ENCODE measurements around the gene TLR5.
A peak's percentile ranks its signal among the peaks of the same experiment; 100 is the strongest.

The TLR5 gene

GRCh38 chr1:223110952-223111351 lies 32.1 kb downstream of the TLR5 start:
- DNase-seq (ENCODE audit: low read depth in 3 of 3), result no peak

- DNase-seq (ENCODE audit: low read depth in 3 of 3), result no peak
Measured at GRCh38 chr1:223109581-223110026, 33.4 kb downstream of the TLR5 start.

DNA sequence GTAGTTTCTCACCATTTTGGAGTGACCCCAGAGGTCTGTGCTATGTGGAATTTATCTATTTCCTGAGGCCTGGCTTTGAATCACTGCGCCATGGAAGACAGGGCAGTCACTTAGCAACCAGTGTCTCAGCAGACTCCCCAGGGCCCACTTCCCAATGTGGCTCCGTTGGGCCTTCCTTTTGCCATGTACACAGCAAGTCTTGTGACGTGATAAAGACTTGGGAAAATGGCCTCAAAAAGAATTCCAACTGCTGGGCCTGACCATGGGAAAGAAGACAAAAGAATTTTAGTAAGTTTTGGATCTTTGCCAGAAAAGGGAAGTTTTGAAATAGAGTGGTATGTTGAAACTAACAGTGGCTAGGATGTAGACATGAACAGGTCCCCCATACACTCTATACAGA lies 36.2 kb downstream of the TLR5 start:
- no peak for DNase-seq (ENCODE audit: low read depth in 3 of 3)

- no peak for DNase-seq (ENCODE audit: low read depth in 3 of 3)
Measured at GRCh38 chr1:223105568-223105967, 37.5 kb downstream of the TLR5 start.

DNA sequence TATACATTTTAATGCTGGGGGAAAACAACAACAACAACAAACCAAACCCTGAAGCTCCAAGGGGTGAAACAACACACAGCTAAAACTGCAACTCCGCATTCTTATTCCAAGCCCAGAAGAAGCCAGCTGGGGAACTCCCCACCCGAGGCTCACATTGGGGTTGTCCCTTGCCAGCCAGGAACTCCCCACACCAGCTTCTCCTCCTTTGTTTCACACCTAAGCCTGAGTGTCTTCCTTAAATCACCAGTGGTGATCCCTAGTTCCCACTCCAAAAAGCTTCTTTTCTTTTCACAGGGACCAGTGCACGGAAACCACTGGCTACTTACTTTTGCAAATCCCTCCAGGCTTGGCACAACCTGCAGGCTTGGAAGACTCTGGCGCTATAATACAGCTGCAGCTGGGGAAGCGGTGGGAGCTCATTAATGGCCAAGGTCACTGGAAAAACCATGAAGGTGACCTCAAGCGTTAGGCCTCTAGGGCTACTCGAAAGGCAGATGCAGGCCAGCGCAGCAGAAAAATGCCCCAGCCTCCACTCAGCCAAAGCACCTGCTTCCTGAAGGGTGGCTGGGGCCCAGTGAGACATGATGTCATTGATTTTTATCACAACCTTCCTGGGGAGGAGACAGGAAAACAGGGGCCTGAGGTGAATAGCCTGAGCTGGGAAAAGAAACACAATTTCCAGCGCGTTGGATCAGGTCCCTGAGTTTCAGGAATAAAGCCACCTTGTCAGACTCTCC lies 40.1 kb downstream of the TLR5 start:
- no peak for DNase-seq (ENCODE audit: low read depth in 3 of 3)

- DNase-seq (ENCODE audit: low read depth in 3 of 3), result no peak
Measured at GRCh38 chr1:223097713-223098112, 45.3 kb downstream of the TLR5 start.

DNA sequence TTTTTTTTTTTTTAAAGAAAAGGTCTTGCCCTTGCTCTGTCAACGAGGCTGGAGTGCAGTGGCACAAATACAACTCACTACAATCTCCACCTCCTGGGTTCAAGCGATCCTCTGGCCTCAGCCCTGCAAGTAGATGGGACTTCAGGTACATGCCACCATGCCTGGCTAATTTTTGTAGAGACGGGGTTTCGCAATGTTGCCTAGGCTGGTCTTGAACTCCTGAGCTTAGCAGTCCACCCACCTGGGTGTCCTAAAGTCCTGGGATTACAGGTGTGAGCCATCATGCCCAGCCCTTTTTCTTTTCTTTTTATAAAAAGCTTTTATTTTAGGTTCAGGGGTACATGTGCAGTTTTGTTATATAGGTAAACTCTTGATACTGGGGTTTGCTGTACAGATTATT lies 47.2 kb downstream of the TLR5 start:
- no peak for DNase-seq (ENCODE audit: low read depth in 3 of 3)

- no peak for DNase-seq (ENCODE audit: low read depth in 3 of 3)
Measured at GRCh38 chr1:223091896-223092295, 51.2 kb downstream of the TLR5 start.

DNA sequence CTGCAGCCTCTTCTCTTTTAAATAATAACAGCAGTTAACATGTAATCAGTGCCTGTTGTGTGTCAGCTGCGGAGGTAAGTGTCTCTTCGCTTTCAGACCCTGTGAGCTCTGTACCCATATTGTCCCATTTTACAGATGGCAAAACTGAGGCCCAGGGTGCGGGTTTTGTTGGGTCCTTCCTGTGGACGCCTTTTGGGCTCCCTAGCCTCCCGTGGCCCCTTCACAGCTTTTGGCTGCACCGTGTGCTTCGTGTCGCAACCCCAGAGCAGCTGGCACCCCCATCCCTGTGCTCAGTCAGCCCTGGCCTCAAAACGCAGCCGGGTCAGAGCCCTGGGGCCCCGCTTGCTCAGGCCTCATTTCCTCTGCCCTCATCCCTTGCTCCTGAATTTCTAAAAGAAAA lies 53.8 kb downstream of the TLR5 start:
- DNase-seq (ENCODE audit: low read depth in 3 of 3), result no peak

GRCh38 chr1:223088713-223089240 lies 54.3 kb downstream of the TLR5 start:
- DNase-seq (ENCODE audit: low read depth in 3 of 3), result no peak

DNA sequence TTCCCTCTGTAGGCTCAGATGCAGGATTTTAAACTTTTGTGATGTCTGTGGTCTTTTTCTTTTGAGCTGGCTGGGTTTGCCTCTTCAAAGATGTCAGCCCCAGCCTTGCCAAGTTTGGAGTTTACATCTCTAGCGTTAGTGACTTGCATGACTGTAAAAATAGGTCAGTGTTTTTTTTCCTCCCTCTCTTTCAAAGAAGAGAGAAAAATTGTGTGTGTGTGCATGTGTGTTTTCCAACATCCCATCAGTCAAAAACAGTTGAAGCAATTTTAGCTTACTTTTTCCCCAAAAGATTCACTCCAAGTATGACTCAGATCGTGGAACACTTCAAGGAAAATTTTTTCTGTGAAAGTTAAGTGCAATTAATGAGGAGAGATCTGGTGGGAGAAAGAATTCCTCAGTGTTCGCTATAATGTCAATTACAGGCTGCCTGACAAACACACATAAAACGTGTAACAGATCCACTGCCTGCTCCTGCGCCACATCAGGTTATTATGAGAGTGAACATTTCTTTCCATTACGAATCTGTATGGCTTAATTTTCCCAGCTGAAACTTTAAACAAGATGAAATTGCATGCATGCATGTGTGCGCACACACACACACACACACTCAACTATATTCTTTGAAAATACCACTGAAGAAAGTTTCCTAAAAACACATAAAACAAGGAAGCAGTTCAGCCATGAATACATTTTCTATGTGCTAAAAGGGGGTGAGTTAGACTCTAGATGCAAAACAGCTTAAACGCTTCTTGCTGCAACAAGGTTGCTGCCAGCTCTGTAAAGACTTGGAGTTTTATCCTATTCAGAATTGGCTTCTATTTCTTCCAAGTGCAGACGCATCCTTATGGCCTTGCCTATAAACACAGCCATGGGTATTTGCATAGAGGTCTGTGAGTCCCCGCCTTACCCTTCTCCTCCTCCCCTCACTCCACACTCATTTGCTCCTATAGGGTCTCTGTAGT lies 55.5 kb downstream of the TLR5 start:
- no peak for DNase-seq (ENCODE audit: low read depth in 3 of 3)

- no peak for DNase-seq (ENCODE audit: low read depth in 3 of 3)
Measured at GRCh38 chr1:223084464-223084866, 58.6 kb downstream of the TLR5 start.

DNA sequence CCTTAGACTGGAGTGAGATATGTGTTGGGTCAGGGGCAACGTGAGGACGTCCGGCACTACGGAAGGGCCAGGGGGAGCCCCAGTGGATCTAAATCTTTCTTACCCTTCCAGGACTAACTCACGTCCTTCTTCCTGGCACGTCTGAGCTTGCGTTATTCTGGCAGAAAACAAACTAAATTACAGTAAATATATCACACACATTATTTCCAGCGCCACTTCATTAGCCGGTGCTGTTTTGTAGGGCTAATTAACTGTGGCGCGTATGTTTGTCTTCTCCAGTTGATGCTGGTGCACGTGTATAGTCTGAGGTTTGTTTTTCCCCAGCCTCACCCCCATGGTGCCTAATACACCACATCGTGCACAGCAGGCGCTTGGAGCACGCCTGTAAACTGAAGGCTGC lies 59.2 kb downstream of the TLR5 start:
- no peak for DNase-seq (ENCODE audit: low read depth in 3 of 3)

DNA sequence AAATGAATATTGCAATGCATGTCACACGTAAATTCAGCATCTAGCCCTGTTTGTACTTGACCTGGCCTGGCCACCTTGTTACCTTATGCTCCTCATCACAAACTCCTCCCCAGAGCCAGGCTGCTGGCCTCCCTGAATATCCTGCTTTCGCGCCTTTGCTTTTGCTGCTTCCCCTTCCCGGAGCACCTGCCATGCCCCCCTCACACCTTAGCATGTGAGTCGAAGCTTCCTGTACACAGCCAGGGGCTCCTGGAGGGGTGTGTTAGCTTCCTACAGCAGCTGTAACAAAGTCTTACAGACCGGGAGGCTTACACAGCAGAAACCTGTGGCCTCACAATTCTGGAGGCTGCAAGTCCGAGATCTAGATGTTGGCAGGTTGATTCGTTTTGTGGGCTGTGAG lies 60.1 kb downstream of the TLR5 start:
- no peak for DNase-seq (ENCODE audit: low read depth in 3 of 3)

- DNase-seq (ENCODE audit: low read depth in 3 of 3), result peak; percentile 48 to 53 (median 49)
Measured at GRCh38 chr1:223081181-223081994, 61.7 kb downstream of the TLR5 start.

- DNase-seq (ENCODE audit: low read depth in 3 of 3), result no peak
Measured at GRCh38 chr1:223079498-223079897, 63.5 kb downstream of the TLR5 start.

DNA sequence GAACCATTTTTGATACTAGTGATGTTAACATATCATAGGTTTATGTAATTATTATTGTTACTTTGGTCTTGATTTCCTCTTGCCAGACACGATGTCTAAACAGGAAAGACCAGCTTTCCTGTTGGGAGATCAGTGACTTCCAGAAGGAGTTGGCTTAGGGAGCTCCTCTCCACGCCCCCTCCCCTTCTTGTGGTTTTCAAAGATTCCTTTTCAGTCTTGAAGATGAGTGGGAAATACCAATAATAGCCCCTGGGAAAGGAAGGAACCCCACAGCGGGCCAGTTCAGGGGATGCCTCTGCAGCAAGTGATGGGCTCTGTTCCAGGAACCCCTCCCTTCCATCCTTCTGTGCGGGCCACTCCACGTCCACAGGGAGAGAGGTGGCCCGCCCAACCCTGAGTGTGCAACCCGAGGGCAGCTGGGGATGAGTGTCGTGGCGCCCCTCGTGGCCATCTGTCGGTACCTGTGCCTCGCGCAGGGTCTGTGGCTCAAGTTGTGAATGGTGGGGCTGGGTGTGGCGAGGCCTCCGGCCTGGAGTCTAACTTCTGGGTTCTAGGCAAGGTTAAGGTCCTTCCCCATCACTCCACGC lies 65.7 kb downstream of the TLR5 start:
- no peak for DNase-seq (ENCODE audit: low read depth in 3 of 3)

DNA sequence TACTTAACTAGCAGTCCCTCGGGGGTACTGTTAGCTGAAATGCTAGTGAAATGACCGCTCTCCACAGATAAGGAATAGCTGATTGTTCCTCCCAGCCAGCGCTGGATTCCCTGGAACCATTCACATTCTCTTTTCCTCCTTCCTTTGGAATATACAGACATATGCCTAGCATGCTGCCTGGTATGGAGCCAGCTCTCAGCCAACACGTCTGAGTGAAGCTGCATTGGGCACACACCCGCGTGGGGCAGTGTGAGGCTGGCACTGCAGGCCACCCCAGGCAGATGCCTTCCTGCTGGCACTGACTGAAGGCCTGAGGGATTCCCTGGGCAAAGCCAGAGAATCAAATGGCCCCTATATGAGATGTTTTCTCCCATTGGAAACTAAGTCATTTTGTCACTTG lies 66.7 kb downstream of the TLR5 start:
- no peak for DNase-seq (ENCODE audit: low read depth in 3 of 3)

DNA sequence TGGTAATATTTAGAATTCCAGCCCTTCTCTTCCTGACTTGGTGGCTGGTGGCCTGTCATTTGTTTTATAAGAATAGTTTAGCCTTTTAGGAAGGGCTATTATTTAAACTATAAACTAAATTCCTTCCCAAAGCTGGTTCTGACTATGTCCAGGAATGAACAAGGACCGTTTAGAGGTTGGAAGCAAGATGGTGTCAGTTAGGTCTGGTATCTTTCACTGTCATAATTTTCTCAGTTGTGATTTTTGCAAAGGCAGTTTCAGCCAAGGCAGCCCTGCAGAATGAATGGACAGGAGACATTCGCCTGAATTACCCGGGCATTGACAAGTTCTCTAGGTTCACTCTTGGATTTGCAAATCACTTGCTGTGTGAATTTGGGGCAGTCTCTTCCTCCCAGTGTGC lies 67.2 kb downstream of the TLR5 start:
- no peak for DNase-seq (ENCODE audit: low read depth in 3 of 3)

- DNase-seq (ENCODE audit: low read depth in 3 of 3), result no peak
Measured at GRCh38 chr1:223074445-223075300, 68.4 kb downstream of the TLR5 start.

Data from stimulated activated CD4-positive, alpha-beta T cell treated with anti-CD3 and anti-CD28 coated beads, TNF-alpha, amount 100 ng/mL, for 4 hours (primary cell).